H1 (cell line): Measurements from ENCODE around the gene EGFR. TPM values are rescaled to one million over a fixed set of nuclear protein-coding genes. Genes with fewer than 3 reads are reported as not detected.

Source experiments
- CTCF ChIA-PET: fragments of 300-600 bp; sonication (Branson Sonifier 250); formaldehyde crosslinking; loops from one replicate; lab custom pipeline; 2021; ENCODE audit not compliant: partially characterized antibody; lab: Charles Lee
- POLR2A ChIA-PET: fragments of 300-600 bp; sonication (Branson Sonifier 250); formaldehyde crosslinking; loops from one replicate; lab custom pipeline; 2021; ENCODE audit warnings: inconsistent platforms; ENCODE audit not compliant: partially characterized antibody; lab: Charles Lee
- DNase-seq, 2 experiments: peaks; one replicate each; pipeline versions ENCODE4 v3.0.0 to v3.0.0-alpha.2; 2010 to 2022; ENCODE audit warnings: low spot score in 2 of 2, low read depth in 1 of 2, mixed read lengths in 1 of 2
- FAIRE-seq: peaks from 2 replicates; lab custom pipeline; 2011; peaks lifted over from hg19 to GRCh38; lab: Jason Lieb, UNC
- H2AFZ ChIP-seq: 2 replicates; pipeline ENCODE4 v1.8.1; 2012; ENCODE audit warnings: low read length, inconsistent platforms
- H2AK5ac ChIP-seq: 2 replicates; pipeline ENCODE4 v1.6.1; 2013; ENCODE audit warnings: low read depth, low read length
- H2BK120ac ChIP-seq: replicated peaks from 2 replicates; pipeline ENCODE3; 2013; ENCODE audit warnings: low read depth, low read length, inconsistent platforms
- H2BK12ac ChIP-seq: 2 replicates; pipeline ENCODE4 v1.6.1; 2013; ENCODE audit warnings: low read depth, low read length
- H2BK15ac ChIP-seq: 2 replicates; pipeline ENCODE4 v1.6.1; 2013; ENCODE audit warnings: low read length
- H2BK20ac ChIP-seq: 2 replicates; pipeline ENCODE4 v1.6.1; 2013; ENCODE audit warnings: low read length
- H2BK5ac ChIP-seq: 2 replicates; pipeline ENCODE4 v1.6.1; 2013; ENCODE audit warnings: low read depth, low read length
- H3K14ac ChIP-seq: 2 replicates; pipeline ENCODE4 v1.6.1; 2013; ENCODE audit warnings: inconsistent platforms; ENCODE audit not compliant: insufficient read length
- H3K18ac ChIP-seq: 2 replicates; pipeline ENCODE4 v1.6.1; 2013; ENCODE audit warnings: low read length; ENCODE audit errors: extremely low read depth
- H3K23ac ChIP-seq: 2 replicates; pipeline ENCODE4 v1.6.1; 2013; ENCODE audit warnings: inconsistent platforms; ENCODE audit not compliant: insufficient read length
- H3K23me2 ChIP-seq: 2 replicates; pipeline ENCODE4 v1.6.1; 2013; ENCODE audit warnings: low read depth, low read length
- H3K27ac ChIP-seq: 2 replicates; pipeline ENCODE4 v1.6.1; 2011; ENCODE audit warnings: low read depth, low read length, inconsistent platforms
- H3K27me3 ChIP-seq, 4 experiments: replicated peaks in 1 of 4; 1 replicate in 1 of 4; 2 replicates in 3 of 4; pipeline versions ENCODE4 v1.6.1 to v1.8.1; 2011 to 2013; ENCODE audit warnings: low read length in 3 of 4, mild to moderate bottlenecking in 3 of 4, inconsistent platforms in 2 of 4, mixed read lengths in 2 of 4, moderate library complexity in 1 of 4; ENCODE audit not compliant: control insufficient read depth in 3 of 4, insufficient read depth in 3 of 4; ENCODE audit errors: extremely low read depth in 1 of 4
- H3K36me3 ChIP-seq, 4 experiments: 2 replicates each; pipeline versions ENCODE4 v1.6.1 to v1.8.1; 2011 to 2013; ENCODE audit warnings: mild to moderate bottlenecking in 4 of 4, low read length in 3 of 4, moderate library complexity in 2 of 4, control low read depth in 1 of 4, inconsistent platforms in 1 of 4; ENCODE audit not compliant: insufficient read depth in 4 of 4, control insufficient read depth in 2 of 4
- H3K4ac ChIP-seq: replicated peaks from 2 replicates; pipeline ENCODE3; 2013; ENCODE audit warnings: low read length, low read depth, mixed read lengths, inconsistent platforms; ENCODE audit not compliant: insufficient read length
- H3K4me1 ChIP-seq, 4 experiments: replicated peaks in 1 of 4; 1 replicate in 1 of 4; 2 replicates in 3 of 4; pipeline versions ENCODE4 v1.6.1 to v1.8.1; 2011 to 2013; ENCODE audit warnings: low read length in 3 of 4, inconsistent platforms in 2 of 4, mixed read lengths in 1 of 4; ENCODE audit not compliant: insufficient read depth in 4 of 4, control insufficient read depth in 3 of 4
- H3K4me2 ChIP-seq, 2 experiments: 2 replicates each; pipeline versions ENCODE4 v1.6.1 to v1.8.1; 2011 to 2013; ENCODE audit warnings: low read depth in 2 of 2, low read length in 2 of 2, control low read depth in 1 of 2, inconsistent platforms in 1 of 2, mild to moderate bottlenecking in 1 of 2; ENCODE audit not compliant: insufficient read depth in 1 of 2
- H3K4me3 ChIP-seq, 4 experiments: fragments of 200-600, 300-600 bp in 1 of 4; sonication (generic), shearing (Covaris generic), sonication (Bioruptor Twin) in 1 of 4; 2 replicates each; pipeline versions ENCODE4 v1.5.1 to v1.8.1; 2011 to 2016; ENCODE audit warnings: low read length in 4 of 4, low read depth in 3 of 4, control low read depth in 2 of 4, inconsistent platforms in 2 of 4, mild to moderate bottlenecking in 2 of 4, mixed read lengths in 1 of 4, moderate library complexity in 1 of 4; ENCODE audit not compliant: insufficient read depth in 2 of 4; ENCODE audit errors: extremely low read depth in 1 of 4
- H3K56ac ChIP-seq: replicated peaks from 2 replicates; pipeline ENCODE3; 2013; ENCODE audit warnings: low read depth, mild to moderate bottlenecking, mixed read lengths, low read length, inconsistent platforms; ENCODE audit not compliant: insufficient read length
- H3K79me1 ChIP-seq: 2 replicates; pipeline ENCODE4 v1.6.1; 2013; ENCODE audit warnings: low read depth, low read length, control low read depth
- H3K79me2 ChIP-seq, 2 experiments: 2 replicates each; pipeline versions ENCODE4 v1.6.1 to v1.8.1; 2012 to 2013; ENCODE audit warnings: low read length in 2 of 2, mild to moderate bottlenecking in 2 of 2, inconsistent platforms in 1 of 2; ENCODE audit not compliant: insufficient read depth in 2 of 2, control insufficient read depth in 1 of 2
- H3K9ac ChIP-seq, 4 experiments: replicated peaks in 1 of 4; 1 replicate in 1 of 4; 2 replicates in 3 of 4; pipeline versions ENCODE4 v1.6.1 to v1.8.1; 2011 to 2013; ENCODE audit warnings: low read depth in 3 of 4, low read length in 3 of 4, control low read depth in 2 of 4, mild to moderate bottlenecking in 2 of 4, moderate library complexity in 2 of 4, inconsistent platforms in 1 of 4; ENCODE audit errors: extremely low read depth in 1 of 4
- H3K9me3 ChIP-seq, 2 experiments: 2 replicates each; pipeline versions ENCODE4 v1.6.1 to v1.8.1; 2012 to 2013; ENCODE audit warnings: mild to moderate bottlenecking in 2 of 2, moderate library complexity in 2 of 2, control low read depth in 1 of 2, inconsistent platforms in 1 of 2, low read depth in 1 of 2, low read length in 1 of 2, mixed read lengths in 1 of 2; ENCODE audit not compliant: insufficient read depth in 2 of 2
- H4K20me1 ChIP-seq, 2 experiments: replicated peaks in 1 of 2; 2 replicates each; pipeline versions ENCODE3 to v1.8.1; 2011 to 2013; ENCODE audit warnings: inconsistent platforms in 2 of 2, low read length in 2 of 2, mild to moderate bottlenecking in 1 of 2; ENCODE audit not compliant: insufficient read depth in 2 of 2, control insufficient read depth in 1 of 2
- H4K5ac ChIP-seq: 2 replicates; pipeline ENCODE4 v1.6.1; 2013; ENCODE audit warnings: low read length, low read depth, mixed read lengths, inconsistent platforms; ENCODE audit not compliant: insufficient read length
- H4K8ac ChIP-seq: 2 replicates; pipeline ENCODE4 v1.8.0; 2013; ENCODE audit warnings: mild to moderate bottlenecking, moderate library complexity, low read length, inconsistent platforms; ENCODE audit not compliant: insufficient read depth; ENCODE audit errors: extremely low read depth
- H4K91ac ChIP-seq: replicated peaks from 2 replicates; pipeline ENCODE3; 2013; ENCODE audit warnings: low read length, mixed read lengths, inconsistent platforms; ENCODE audit not compliant: insufficient read length
- CREB1 ChIP-seq: IDR thresholded peaks from 2 replicates; pipeline ENCODE4 v1.6.1; 2012; ENCODE audit warnings: inconsistent platforms
- CTBP2 ChIP-seq: IDR thresholded peaks from 2 replicates; pipeline ENCODE4 v1.7.0; 2011; ENCODE audit warnings: borderline replicate concordance, mild to moderate bottlenecking, moderate library complexity, mixed read lengths, low read length; ENCODE audit not compliant: insufficient read depth, insufficient read length
- EP300 ChIP-seq, 2 experiments: IDR thresholded peaks; 1 replicate in 1 of 2; 2 replicates in 1 of 2; pipeline ENCODE4 v1.6.1; 2011 to 2012; ENCODE audit warnings: low read depth in 2 of 2, low read length in 2 of 2, mild to moderate bottlenecking in 2 of 2, borderline replicate concordance in 1 of 2, inconsistent platforms in 1 of 2, moderate library complexity in 1 of 2
- KDM1A ChIP-seq: fragments of 200-600, 300-600 bp; sonication (generic); IDR thresholded peaks from 2 replicates; pipeline ENCODE4 v1.7.1; 2016; ENCODE audit warnings: mild to moderate bottlenecking, low read length, borderline replicate concordance
- KDM4A ChIP-seq: IDR thresholded peaks from one replicate; pipeline ENCODE4 v1.7.1; 2012; ENCODE audit warnings: low read depth, mild to moderate bottlenecking, moderate library complexity, low read length, inconsistent platforms; ENCODE audit not compliant: severe bottlenecking
- PHF8 ChIP-seq: fragments of 200-600 bp; sonication (generic); conservative IDR thresholded peaks from 2 replicates; pipeline ENCODE4 v1.7.1; 2012; ENCODE audit warnings: low read depth, mild to moderate bottlenecking, inconsistent platforms, low read length, moderate library complexity
- POU5F1 ChIP-seq: IDR thresholded peaks from 2 replicates; pipeline ENCODE4 v1.6.1; 2011; ENCODE audit warnings: low read depth, mild to moderate bottlenecking, low read length, moderate library complexity
- TAF1 ChIP-seq: IDR thresholded peaks from 2 replicates; pipeline ENCODE4 v1.6.1; 2011; ENCODE audit warnings: mild to moderate bottlenecking, low read depth, low read length
- YY1 ChIP-seq: IDR thresholded peaks from 2 replicates; pipeline ENCODE4 v1.6.1; 2011; ENCODE audit warnings: low read depth, mild to moderate bottlenecking, low read length
- WGBS, 2 experiments: shearing (Covaris generic) in 1 of 2; methylation state at CpG; one replicate each; pipeline versions ENCODE4 v1.1.6 to v1.1.7; 2013 to 2015; ENCODE audit warnings: low lambda C conversion rate in 2 of 2, mixed read lengths in 2 of 2, inconsistent platforms in 1 of 2, low coverage in 1 of 2, missing lambda C conversion rate in 1 of 2; ENCODE audit not compliant: insufficient replicate concordance in 2 of 2, insufficient coverage in 1 of 2, insufficient read length in 1 of 2; ENCODE audit errors: extremely low coverage in 1 of 2, missing lambda C conversion rate in 1 of 2; 5-methylcytosine and 5-hydroxymethylcytosine counted together
- polyA plus RNA-seq, 7 experiments: library from polyadenylated mRNA; depleted of rRNA in 3 of 7; stranded (reverse) in 5 of 7; unstranded in 2 of 7; fragments of >200 nt in 5 of 7; fragments of 200-250 nt in 2 of 7; gene quantifications; 1 replicate in 5 of 7; 2 replicates in 1 of 7; 4 replicates in 1 of 7; pipeline versions ENCODE4 v1.2.1 to v1.2.3, GENCODE V29; 2011 to 2013; ENCODE audit warnings: missing spikeins in 2 of 7, mixed read lengths in 2 of 7
- total RNA-seq: library from RNA; stranded (reverse); fragmentation: NEBNext Ultra II Directional; extraction: Animal tissue kit (Norgen Biotek cat#: 25700); gene quantifications from 2 replicates; pipeline ENCODE4 v1.2.1, GENCODE V29; 2021

Gene EGFR
- total and polyA plus RNA-seq, 2 of the 8 experiments (the other 6 are each of a cell fraction or from before 2014, with no cell fraction given): 1.9 to 5.8 TPM

DNA sequence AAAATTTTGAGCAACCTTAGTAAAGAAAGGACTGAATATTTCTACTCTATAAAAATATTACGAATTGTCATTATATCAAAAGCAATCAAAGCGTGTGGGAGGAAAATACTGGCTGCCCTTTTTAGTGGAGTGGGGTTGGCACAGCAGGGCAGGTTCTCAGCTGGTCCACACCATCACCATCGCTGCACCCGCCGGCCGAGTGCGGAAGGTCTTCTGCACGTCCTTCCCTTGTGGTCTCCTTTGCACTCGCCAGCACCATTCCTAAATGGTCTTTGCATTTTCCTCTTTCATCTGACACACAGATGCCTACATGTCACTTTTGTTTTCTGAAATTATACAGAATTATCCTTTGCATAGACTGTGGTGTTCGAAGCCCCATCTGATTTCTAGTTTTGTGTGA is 229.7 kb downstream of the EGFR start:
- Histone ChIP-seq H2BK20ac (no peak overlapping the region), H3K23ac (no peak overlapping the region), H3K27me3 (peaks cover 4 to 10% (median 6%) of the 10 kb centered on the region in 4 experiments; a peak in 6 of 7 replicates), H2BK5ac (no peak overlapping the region), H4K5ac (no peak overlapping the region), H3K27ac (no peak overlapping the region), H3K4me1 (no peaks in the 10 kb centered on the region), H2AFZ (no peak overlapping the region), H4K91ac (no peak overlapping the region), H3K4me3 (no peak overlapping the region), H3K23me2 (no peaks in the 10 kb centered on the region), H3K79me1 (no peaks in the 10 kb centered on the region), H4K20me1 (no peaks in the 10 kb centered on the region), H3K56ac (no peak overlapping the region), H3K18ac (no peak overlapping the region), H3K9me3 (no peaks in the 10 kb centered on the region), H2BK12ac (no peak overlapping the region), H2BK120ac (no peak overlapping the region), H3K9ac (no peak overlapping the region), H2AK5ac (no peak overlapping the region), H3K36me3 (no peaks in the 10 kb centered on the region), H3K79me2 (no peaks in the 10 kb centered on the region), H4K8ac (no peak overlapping the region), H2BK15ac (no peak overlapping the region), H3K4ac (no peak overlapping the region), H3K14ac (no peak overlapping the region), H3K4me2 (no peak overlapping the region)
- CTCF ChIA-PET: interaction anchor here (0.9 to 2.1 kb wide), 6 partner anchors 10 to 474 kb away, joined by 3 to 10 read pairs (median 6); no protein-coding TSS in a partner anchor
- DNase-seq: no peak
- FAIRE-seq: no peak
- TF ChIP-seq CREB1 (no peak), YY1 (no peak), PHF8 (no peak), POU5F1 (no peak), CTBP2 (no peak), EP300 (IDR thresholded peaks at IDR 0.05; ENCODE audit: borderline replicate concordance in 1 of 2, low read depth in 2 of 2, low read length in 2 of 2) (no peak), TAF1 (no peak), KDM4A (no peak), KDM1A (no peak)
- WGBS, 2 experiments: 88% methylated on average over 10 of the region's 10 CpGs; no CpG with 5 or more reads in 1 of the 2 experiments
- POLR2A ChIA-PET: no interaction called here
